GM18520 (cell line): ENCODE results near the gene OTOL1.
A peak's percentile ranks its signal among the peaks of the same experiment; 100 is the strongest.
"Not testable (repeated sequence)": the region's sequence is repeated elsewhere in the genome, so short reads cannot be mapped to it uniquely, and the experiment has no call there.

Experiments used
- ATAC-seq: cut with Tn5 transposase; IDR thresholded peaks from one replicate; pipeline ENCODE4 v1.9.1; 2021; ENCODE audit not compliant: unreplicated experiment

Gene OTOL1

DNA sequence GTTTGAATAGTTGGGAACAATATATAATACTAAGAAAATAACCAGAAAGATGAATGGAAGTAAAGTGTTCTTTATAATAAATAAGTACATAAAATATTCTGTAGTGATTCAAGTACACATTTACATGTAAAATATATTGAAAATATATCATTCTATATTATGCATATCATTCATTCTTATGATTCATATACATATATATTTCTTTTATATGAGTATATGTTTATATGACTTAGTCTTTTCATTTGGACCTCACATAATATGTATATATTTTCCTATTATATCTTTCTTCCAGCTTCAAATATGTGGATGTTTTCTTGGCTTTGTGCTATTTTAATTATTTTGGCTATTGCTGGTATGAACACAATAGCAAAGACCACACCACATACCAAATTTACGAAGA, at the start of gene OTOL1:
Gene OTOL1, plus strand, starts transcription at position 301 of the 400 bp plus-strand sequence. Its CDS starts 0 bp downstream, at position 301.
- no peak for ATAC-seq

GRCh38 chr3:161449785-161450184, 46.8 kb upstream of the OTOL1 start:
- ATAC-seq: no peak

DNA sequence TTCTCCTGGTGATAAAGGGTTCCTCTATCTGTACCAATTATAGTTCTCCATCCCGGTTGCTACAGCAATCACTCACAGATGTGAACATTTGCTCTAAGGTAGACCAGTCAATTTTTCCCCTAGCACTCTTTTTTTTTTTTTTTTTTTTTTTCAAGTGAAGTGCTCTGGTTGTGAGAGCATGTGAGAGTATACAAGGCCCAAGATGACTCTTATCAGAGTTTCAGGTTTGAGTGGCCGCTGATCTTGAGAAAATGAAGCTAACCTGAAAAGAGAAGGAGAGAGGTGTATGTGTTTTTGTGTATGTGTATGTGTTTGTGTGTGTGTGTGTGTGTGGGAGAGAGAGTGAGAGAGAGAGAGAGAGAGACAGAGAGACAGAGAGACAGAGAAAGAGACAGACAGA, 44.4 kb upstream of the OTOL1 start:
- no peak for ATAC-seq

- ATAC-seq: no peak
Measured at GRCh38 chr3:161454615-161455014, 42.0 kb upstream of the OTOL1 start.

DNA sequence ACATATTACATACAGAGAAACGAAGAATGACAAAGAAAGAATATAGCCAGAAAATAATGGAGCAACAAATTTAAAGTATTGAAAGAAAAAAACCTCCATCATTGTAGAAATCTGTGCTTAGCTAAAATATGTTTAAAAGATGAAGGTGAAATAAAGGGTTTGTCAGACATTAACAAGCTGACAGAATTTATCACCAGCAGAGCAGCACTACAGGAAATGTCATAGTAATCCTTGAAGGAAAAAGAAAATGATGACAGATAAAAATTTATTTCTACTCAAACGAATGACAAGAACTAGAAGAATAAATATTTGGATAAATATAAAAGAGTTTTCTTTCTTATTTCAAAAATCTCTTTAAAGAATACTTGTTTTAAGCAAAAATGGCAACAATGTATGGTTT, 40.6 kb upstream of the OTOL1 start:
- no peak for ATAC-seq

GRCh38 chr3:161462138-161462537, 34.5 kb upstream of the OTOL1 start:
- ATAC-seq: no peak

- no peak for ATAC-seq
Measured at GRCh38 chr3:161471211-161471610, 25.4 kb upstream of the OTOL1 start.

GRCh38 chr3:161474139-161474538, 22.5 kb upstream of the OTOL1 start:
- no peak for ATAC-seq

- ATAC-seq: no peak
Measured at GRCh38 chr3:161474741-161475140, 21.9 kb upstream of the OTOL1 start.

DNA sequence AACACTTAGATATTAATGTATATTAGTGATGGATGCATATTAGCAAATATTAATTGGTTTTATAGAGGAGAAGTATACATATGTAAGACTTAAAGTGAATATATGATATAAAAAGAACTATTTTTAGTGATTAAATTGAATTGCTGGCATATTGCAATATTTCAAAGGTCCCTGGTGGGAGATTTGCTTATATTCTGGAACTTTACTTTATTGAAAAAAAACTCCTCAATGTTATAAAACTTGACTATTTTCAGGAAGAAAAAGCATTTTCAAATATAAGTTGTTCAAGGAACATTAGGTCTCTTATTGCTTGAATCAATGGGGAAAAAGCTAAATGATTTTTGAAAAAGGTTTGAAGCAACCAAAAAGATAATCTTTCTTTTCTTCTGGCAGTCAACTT, 21.4 kb upstream of the OTOL1 start:
- no peak for ATAC-seq

DNA sequence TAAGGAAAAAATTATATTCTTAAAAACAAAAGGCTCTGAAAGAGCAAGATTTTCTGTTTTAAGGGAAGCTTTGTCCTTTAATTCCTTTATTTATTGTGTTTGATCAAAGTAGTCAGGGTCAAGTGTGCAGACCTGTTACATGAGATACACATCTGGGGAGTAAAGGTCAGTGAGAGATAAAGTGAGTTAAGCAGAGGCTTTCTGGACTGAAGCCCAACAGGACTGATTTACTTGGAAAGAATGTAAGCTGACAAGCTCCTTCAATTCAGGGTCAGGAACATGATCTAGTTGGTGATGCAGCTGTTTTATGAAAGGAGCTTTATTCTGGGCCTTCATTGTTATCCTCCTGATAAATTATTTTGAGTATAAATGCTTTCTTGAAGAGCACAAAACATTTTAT, 20.7 kb upstream of the OTOL1 start:
- no peak for ATAC-seq

GRCh38 chr3:161484226-161484625, 12.4 kb upstream of the OTOL1 start:
- ATAC-seq: no peak

GRCh38 chr3:161488284-161488683, 8.3 kb upstream of the OTOL1 start:
- ATAC-seq: not testable (repeated sequence)

- ATAC-seq: peak; percentile 95
Measured at GRCh38 chr3:161489395-161489794, 7.2 kb upstream of the OTOL1 start.

GRCh38 chr3:161490845-161491244, 5.8 kb upstream of the OTOL1 start:
- ATAC-seq: peak; percentile 28

- ATAC-seq: no peak
Measured at GRCh38 chr3:161498259-161498921, 1.8 kb downstream of the OTOL1 start.

GRCh38 chr3:161500068-161500796, 3.6 kb downstream of the OTOL1 start:
- no peak for ATAC-seq

GRCh38 chr3:161503271-161503670, 6.7 kb downstream of the OTOL1 start:
- no peak for ATAC-seq

GRCh38 chr3:161508852-161509477, 12.4 kb downstream of the OTOL1 start:
- ATAC-seq: peak; percentile 63

GRCh38 chr3:161510510-161511260, 14.1 kb downstream of the OTOL1 start:
- no peak for ATAC-seq

DNA sequence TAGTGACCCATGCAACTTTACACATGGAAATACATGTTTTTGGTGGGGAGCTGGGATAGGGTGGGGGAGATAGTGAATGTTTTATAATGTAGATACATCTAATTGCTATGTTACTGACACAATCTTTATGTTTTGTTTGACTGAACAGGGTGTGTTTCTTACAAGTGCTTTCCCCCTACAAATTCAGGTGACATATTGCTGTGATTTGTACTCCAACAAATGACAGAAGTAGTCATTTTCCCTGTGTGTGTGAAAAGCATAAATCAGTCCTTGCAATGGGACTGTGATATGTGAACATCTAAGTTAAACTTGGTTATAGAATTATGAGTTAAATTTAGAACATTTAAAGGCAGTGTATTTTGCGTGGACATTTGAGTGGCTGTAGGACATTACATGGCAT, 27.3 kb downstream of the OTOL1 start:
- ATAC-seq: no peak
